VCaP (cell line): ENCODE data around the gene PIP4K2B.

ENCODE experiments used
- H3K27ac ChIP-seq: fragments of 450-650 bp; 2 replicates; pipeline ENCODE4 v1.5.1; 2017
- CTCF ChIP-seq: fragments of 450-650 bp; conservative IDR thresholded peaks from 2 replicates; pipeline ENCODE4 v1.5.1; 2017; ENCODE audit warnings: mild to moderate bottlenecking, moderate library complexity

The PIP4K2B gene

GRCh38 chr17:38721802-38722201 lies 77.6 kb downstream of the PIP4K2B start:
- H3K27ac ChIP-seq: no peak overlapping the region
- no peak for TF ChIP-seq CTCF

- H3K27ac ChIP-seq: no peak overlapping the region
- TF ChIP-seq CTCF: no peak
Measured at GRCh38 chr17:38720941-38721340, 78.4 kb downstream of the PIP4K2B start.

- TF ChIP-seq CTCF: no peak
- no peak overlapping the region for H3K27ac ChIP-seq
Measured at GRCh38 chr17:38719943-38720641, 79.3 kb downstream of the PIP4K2B start.

GRCh38 chr17:38719289-38719942 lies 79.9 kb downstream of the PIP4K2B start:
- no peak for TF ChIP-seq CTCF
- no peak overlapping the region for H3K27ac ChIP-seq

- H3K27ac ChIP-seq: no peak overlapping the region
- no peak for TF ChIP-seq CTCF
Measured at GRCh38 chr17:38717139-38717745, 82.1 kb downstream of the PIP4K2B start.

- no peak for TF ChIP-seq CTCF
- no peak overlapping the region for H3K27ac ChIP-seq
Measured at GRCh38 chr17:38716368-38717005, 82.9 kb downstream of the PIP4K2B start.
